Loucy (cell line): ENCODE measurements around the gene MMP17.

Source experiments
- H2AFZ ChIP-seq: fragments of 200-600 bp; sonication (generic); 2 replicates; pipeline ENCODE4 v1.6.0; 2016; ENCODE audit warnings: antibody characterized with exemption, mild to moderate bottlenecking, low read length, moderate library complexity
- H3F3A ChIP-seq: fragments of 200-600 bp; 2 replicates; pipeline ENCODE4 v1.6.0; 2016; ENCODE audit warnings: antibody characterized with exemption, low read depth, mild to moderate bottlenecking
- H3K27me3 ChIP-seq: fragments of 200-600 bp; sonication (generic); 2 replicates; pipeline ENCODE4 v1.6.1; 2014; ENCODE audit warnings: low read length, mild to moderate bottlenecking; ENCODE audit not compliant: insufficient read depth, poor library complexity, severe bottlenecking
- H3K36me3 ChIP-seq: fragments of 200-600 bp; sonication (generic); 2 replicates; pipeline ENCODE4 v1.6.1; 2016; ENCODE audit warnings: low read length; ENCODE audit not compliant: insufficient read depth
- H3K4me1 ChIP-seq: fragments of 200-600 bp; sonication (generic); 2 replicates; pipeline ENCODE4 v1.5.1; 2014; ENCODE audit warnings: low read length, mild to moderate bottlenecking; ENCODE audit not compliant: insufficient read depth, poor library complexity, severe bottlenecking
- H3K4me2 ChIP-seq: fragments of 200-600 bp; sonication (generic); 2 replicates; pipeline ENCODE4 v1.6.0; 2014; ENCODE audit warnings: antibody characterized with exemption, low read length, low read depth, mild to moderate bottlenecking; ENCODE audit not compliant: poor library complexity, severe bottlenecking
- H3K4me3 ChIP-seq: fragments of 200-600 bp; sonication (generic); 2 replicates; pipeline ENCODE4 v1.5.1; 2014; ENCODE audit warnings: low read length, mild to moderate bottlenecking, mixed read lengths; ENCODE audit not compliant: poor library complexity, severe bottlenecking
- H3K79me2 ChIP-seq: fragments of 200-600 bp; sonication (generic); 2 replicates; pipeline ENCODE4 v1.6.1; 2014; ENCODE audit warnings: low read length; ENCODE audit not compliant: insufficient read depth
- H3K9ac ChIP-seq: fragments of 200-600 bp; sonication (generic); 2 replicates; pipeline ENCODE4 v1.6.0; 2014; ENCODE audit warnings: mild to moderate bottlenecking, low read depth, low read length, moderate library complexity; ENCODE audit not compliant: poor library complexity, severe bottlenecking
- H3K9me2 ChIP-seq: fragments of 200-600 bp; sonication (generic); replicated peaks from 2 replicates; pipeline ENCODE4 v1.6.1; 2016; ENCODE audit warnings: low read depth, low read length, mixed read lengths
- H3K9me3 ChIP-seq: fragments of 200-600 bp; sonication (generic); 2 replicates; pipeline ENCODE4 v1.6.1; 2014; ENCODE audit warnings: mild to moderate bottlenecking, antibody characterized with exemption, low read length, low read depth; ENCODE audit not compliant: insufficient read depth
- H4K20me1 ChIP-seq: fragments of 200-600 bp; sonication (generic); 2 replicates; pipeline ENCODE4 v1.6.0; 2014; ENCODE audit warnings: antibody characterized with exemption, low read length, mild to moderate bottlenecking; ENCODE audit not compliant: insufficient read depth, poor library complexity, severe bottlenecking
- CTCF ChIP-seq: fragments of 200-600 bp; sonication (generic); conservative IDR thresholded peaks from 2 replicates; pipeline ENCODE4 v1.5.1; 2014; ENCODE audit warnings: mild to moderate bottlenecking, antibody characterized with exemption, low read length
- EZH2phosphoT487 ChIP-seq: fragments of 200-600 bp; IDR thresholded peaks from 2 replicates; pipeline ENCODE4 v1.6.1; 2018; ENCODE audit warnings: antibody characterized with exemption, mild to moderate bottlenecking, moderate library complexity, borderline replicate concordance

The MMP17 gene

GRCh38 chr12:131836193-131836592, 8.0 kb downstream of the MMP17 start:
- Histone ChIP-seq H3K4me1 (peaks cover 7% of the 10 kb centered on the region), H3F3A (no peaks in the 10 kb centered on the region), H2AFZ (0 out of 2 replicates have a peak overlapping the region, but pooled peaks have one; percentile 12), H3K4me3 (no peak overlapping the region), H3K9me3 (no peaks in the 10 kb centered on the region), H3K9ac (no peak overlapping the region), H3K9me2 (no peaks in the 10 kb centered on the region), H3K79me2 (no peaks in the 10 kb centered on the region), H3K36me3 (no peaks in the 10 kb centered on the region), H4K20me1 (no peaks in the 10 kb centered on the region), H3K4me2 (no peak overlapping the region), H3K27me3 (no peaks in the 10 kb centered on the region)
- TF ChIP-seq CTCF (peak; percentile 61), EZH2phosphoT487 (no peak)

- Histone ChIP-seq H4K20me1 (no peaks in the 10 kb centered on the region), H3K4me1 (peaks cover 7% of the 10 kb centered on the region), H3K9ac (no peak overlapping the region), H3K79me2 (no peaks in the 10 kb centered on the region), H3K4me2 (no peak overlapping the region), H3K9me2 (no peaks in the 10 kb centered on the region), H2AFZ (no peak overlapping the region), H3K36me3 (no peaks in the 10 kb centered on the region), H3F3A (no peaks in the 10 kb centered on the region), H3K4me3 (no peak overlapping the region), H3K27me3 (no peaks in the 10 kb centered on the region), H3K9me3 (no peaks in the 10 kb centered on the region)
- TF ChIP-seq CTCF (no peak), EZH2phosphoT487 (no peak)
Observed at GRCh38 chr12:131836714-131837397, 8.7 kb downstream of the MMP17 start.

GRCh38 chr12:131840643-131841416, 12.6 kb downstream of the MMP17 start:
- peaks cover 3% of the 10 kb centered on the region for H3K4me1 ChIP-seq
- no peaks in the 10 kb centered on the region for H3K79me2 ChIP-seq
- H3K4me3 ChIP-seq: no peak overlapping the region
- no peaks in the 10 kb centered on the region for H3F3A ChIP-seq
- H2AFZ ChIP-seq: no peak overlapping the region
- H3K4me2 ChIP-seq: no peak overlapping the region
- H3K9ac ChIP-seq: no peak overlapping the region
- no peaks in the 10 kb centered on the region for H3K9me3 ChIP-seq
- no peaks in the 10 kb centered on the region for H4K20me1 ChIP-seq
- no peaks in the 10 kb centered on the region for H3K36me3 ChIP-seq
- no peaks in the 10 kb centered on the region for H3K27me3 ChIP-seq
- TF ChIP-seq EZH2phosphoT487: no peak
- no peak for TF ChIP-seq CTCF
- H3K9me2 ChIP-seq: no peaks in the 10 kb centered on the region
